Stimulated activated memory B cell treated with anti-CD40 and anti-IgM and Interleukin-4, amounts not matched to agents 10 μg/mL and 1 μg/mL and 100 μg/mL, for 72 hours (primary cell): ENCODE data around the gene SREBF1.

Source experiments
- ATAC-seq: fragments of 150-1000 bp; cut with Tn5 transposase; 2 replicates; pipeline ENCODE4 v1.10.0; 2021
- H3K27ac Mint-ChIP-seq: one replicate; pipeline ENCODE4 v1.8.0; 2022; ENCODE audit warnings: mild to moderate bottlenecking, mixed read lengths
- H3K27me3 Mint-ChIP-seq: one replicate; pipeline ENCODE4 v1.8.0; 2022; ENCODE audit warnings: mixed read lengths
- H3K36me3 Mint-ChIP-seq: one replicate; pipeline ENCODE4 v1.8.0; 2022; ENCODE audit warnings: mixed read lengths
- H3K4me1 Mint-ChIP-seq: one replicate; pipeline ENCODE4 v1.8.0; 2022; ENCODE audit warnings: mixed read lengths
- H3K4me3 Mint-ChIP-seq: one replicate; pipeline ENCODE4 v1.8.0; 2022; ENCODE audit warnings: mild to moderate bottlenecking, moderate library complexity, mixed read lengths
- H3K9me3 Mint-ChIP-seq: one replicate; pipeline ENCODE4 v1.8.0; 2022; ENCODE audit warnings: mixed read lengths

Gene SREBF1

DNA sequence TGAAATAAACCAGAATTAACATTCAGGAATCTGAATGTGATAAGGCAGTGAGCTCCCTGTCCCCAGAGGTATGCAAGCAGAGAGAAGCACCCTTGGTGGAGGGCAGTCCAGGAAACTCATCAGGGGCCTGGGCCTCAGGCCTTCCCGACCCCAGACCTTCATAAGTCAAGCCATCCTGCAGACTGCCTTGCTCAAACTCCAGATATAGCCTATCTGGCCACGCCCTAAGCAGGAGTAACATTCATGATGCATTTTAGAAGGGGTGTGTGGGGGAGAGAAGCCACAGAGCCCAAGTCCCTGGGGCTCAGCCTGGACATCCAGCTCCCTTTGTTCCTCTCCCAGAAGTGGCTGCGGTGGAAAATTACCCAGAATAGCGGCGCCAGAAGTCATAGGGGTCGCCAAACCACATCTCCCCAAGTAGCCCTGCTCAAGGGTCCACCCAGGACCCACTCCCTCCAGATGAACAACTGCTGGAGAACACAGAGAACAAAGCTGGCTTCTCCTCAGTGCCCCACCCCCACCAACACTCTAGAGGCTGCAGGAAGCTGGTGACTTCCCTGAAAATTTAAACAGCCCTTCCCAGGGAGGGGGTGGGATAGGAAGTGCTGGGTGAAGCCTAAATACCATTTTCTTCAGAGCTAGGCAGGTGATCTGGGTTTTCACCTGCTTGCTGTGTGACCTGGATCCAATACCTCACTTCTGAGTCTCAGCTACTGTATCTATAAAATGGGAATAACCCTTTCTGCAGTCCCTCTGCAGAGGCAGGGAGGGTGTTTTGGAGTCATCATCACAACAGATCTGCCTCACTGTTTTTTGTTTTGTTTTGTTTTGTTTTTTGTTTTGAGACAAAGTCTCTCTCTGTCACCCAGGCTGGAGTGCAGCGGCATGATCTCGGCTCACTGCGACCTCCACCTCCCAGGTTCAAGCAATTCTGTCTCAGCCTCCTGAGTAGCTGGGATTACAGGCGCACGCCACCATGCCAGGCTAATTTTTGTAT lies 1.5 kb upstream of the SREBF1 start:
- H3K27ac Mint-ChIP-seq = peak overlapping the region; percentile 85
- H3K9me3 Mint-ChIP-seq = no peaks in the 10 kb centered on the region
- H3K4me3 Mint-ChIP-seq = peak overlapping the region; percentile 17
- H3K27me3 Mint-ChIP-seq = no peaks in the 10 kb centered on the region
- peaks cover 65% of the 10 kb centered on the region for H3K4me1 Mint-ChIP-seq
- peaks cover 7% of the 10 kb centered on the region for H3K36me3 Mint-ChIP-seq
- no peak for ATAC-seq

GRCh38 chr17:17837380-17837821 lies 615 bp upstream of the SREBF1 start:
- Mint-ChIP-seq H3K4me1 (peaks cover 68% of the 10 kb centered on the region), H3K27ac (peak overlapping the region; percentile 99)

GRCh38 chr17:17836250-17836817 lies 452 bp downstream of the SREBF1 start:
- Mint-ChIP-seq H3K4me1 (peaks cover 72% of the 10 kb centered on the region), H3K27me3 (no peaks in the 10 kb centered on the region), H3K4me3 (peak overlapping the region; percentile 85), H3K27ac (peak overlapping the region; percentile 99), H3K36me3 (peaks cover 13% of the 10 kb centered on the region), H3K9me3 (no peaks in the 10 kb centered on the region)
- ATAC-seq = peak; percentile 83

More at GRCh38 chr17:17837380-17837821, 615 bp upstream of the SREBF1 start:
- no peak for ATAC-seq
- no peaks in the 10 kb centered on the region for H3K27me3 Mint-ChIP-seq
- H3K9me3 Mint-ChIP-seq = no peaks in the 10 kb centered on the region
- peaks cover 9% of the 10 kb centered on the region for H3K36me3 Mint-ChIP-seq
- peak overlapping the region; percentile 85 for H3K4me3 Mint-ChIP-seq

DNA sequence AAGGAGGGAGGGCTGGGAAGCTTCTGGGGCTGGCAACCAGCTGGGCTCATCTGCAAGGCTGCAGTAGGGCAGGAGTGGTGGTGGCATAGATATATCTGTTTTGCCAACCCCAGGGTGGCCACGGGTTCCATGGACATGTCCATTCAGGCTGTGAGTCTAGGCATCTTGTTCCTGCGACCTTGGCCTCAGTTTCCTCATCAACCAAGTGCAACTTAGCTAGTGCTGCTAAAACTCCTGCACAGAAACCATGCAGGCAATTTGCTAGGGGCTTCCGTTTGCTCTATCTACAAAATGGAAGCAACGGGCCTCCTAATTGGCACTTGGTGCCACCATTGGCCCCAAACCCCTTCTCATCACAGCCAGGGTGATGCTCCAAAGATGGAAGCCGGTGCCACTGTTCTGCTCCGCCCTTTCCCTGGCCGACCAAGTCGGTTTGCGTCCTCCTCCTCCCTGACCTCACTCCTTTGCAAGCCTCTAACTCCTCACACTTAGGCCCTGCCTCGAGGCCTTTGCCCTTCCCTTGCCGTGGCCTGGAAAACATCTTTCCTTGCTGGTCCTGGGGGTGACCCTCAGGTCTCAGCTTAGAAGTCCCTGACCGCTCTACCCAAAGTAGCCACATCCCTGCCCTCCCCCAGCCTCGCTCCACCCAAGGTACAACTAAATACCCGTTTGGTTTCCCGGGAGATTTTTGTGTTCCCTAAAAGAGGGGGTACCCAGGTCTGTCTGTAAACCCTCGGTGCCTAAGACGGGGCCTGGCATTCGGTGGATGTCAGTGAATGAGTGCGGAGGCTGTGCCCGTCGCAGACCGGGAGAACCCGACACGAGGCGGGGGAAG lies 1.2 kb downstream of the SREBF1 start:
- H3K4me1 Mint-ChIP-seq = peaks cover 70% of the 10 kb centered on the region
- no peaks in the 10 kb centered on the region for H3K27me3 Mint-ChIP-seq
- H3K9me3 Mint-ChIP-seq = no peaks in the 10 kb centered on the region
- H3K36me3 Mint-ChIP-seq = peaks cover 13% of the 10 kb centered on the region
- peak overlapping the region; percentile 85 for H3K4me3 Mint-ChIP-seq
- peak overlapping the region; percentile 99 for H3K27ac Mint-ChIP-seq
- no peak for ATAC-seq

DNA sequence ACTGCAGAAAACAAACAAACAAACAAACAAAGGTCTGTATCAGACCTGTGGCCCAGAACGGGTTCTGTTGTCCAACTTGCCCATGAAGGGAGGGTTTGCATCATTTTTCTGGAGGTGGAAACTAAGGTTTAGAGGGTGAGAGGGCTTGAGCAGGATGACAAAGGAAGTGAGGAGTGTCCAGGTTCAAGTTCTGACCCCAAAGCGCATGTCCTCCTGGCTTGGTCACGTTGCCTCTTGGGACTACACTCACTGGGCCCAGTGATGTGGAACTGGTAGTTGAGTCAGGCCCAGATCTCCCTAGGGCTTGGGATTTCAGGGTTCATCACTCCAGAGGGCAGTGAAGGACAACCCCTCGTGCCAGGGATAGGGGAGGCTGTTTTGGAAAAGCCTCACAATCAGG lies 1.8 kb downstream of the SREBF1 start:
- H3K27me3 Mint-ChIP-seq = no peaks in the 10 kb centered on the region
- no peak for ATAC-seq
- H3K36me3 Mint-ChIP-seq = peaks cover 13% of the 10 kb centered on the region
- H3K9me3 Mint-ChIP-seq = no peaks in the 10 kb centered on the region
- peak overlapping the region; percentile 99 for H3K27ac Mint-ChIP-seq
- peak overlapping the region; percentile 85 for H3K4me3 Mint-ChIP-seq
- peaks cover 70% of the 10 kb centered on the region for H3K4me1 Mint-ChIP-seq

DNA sequence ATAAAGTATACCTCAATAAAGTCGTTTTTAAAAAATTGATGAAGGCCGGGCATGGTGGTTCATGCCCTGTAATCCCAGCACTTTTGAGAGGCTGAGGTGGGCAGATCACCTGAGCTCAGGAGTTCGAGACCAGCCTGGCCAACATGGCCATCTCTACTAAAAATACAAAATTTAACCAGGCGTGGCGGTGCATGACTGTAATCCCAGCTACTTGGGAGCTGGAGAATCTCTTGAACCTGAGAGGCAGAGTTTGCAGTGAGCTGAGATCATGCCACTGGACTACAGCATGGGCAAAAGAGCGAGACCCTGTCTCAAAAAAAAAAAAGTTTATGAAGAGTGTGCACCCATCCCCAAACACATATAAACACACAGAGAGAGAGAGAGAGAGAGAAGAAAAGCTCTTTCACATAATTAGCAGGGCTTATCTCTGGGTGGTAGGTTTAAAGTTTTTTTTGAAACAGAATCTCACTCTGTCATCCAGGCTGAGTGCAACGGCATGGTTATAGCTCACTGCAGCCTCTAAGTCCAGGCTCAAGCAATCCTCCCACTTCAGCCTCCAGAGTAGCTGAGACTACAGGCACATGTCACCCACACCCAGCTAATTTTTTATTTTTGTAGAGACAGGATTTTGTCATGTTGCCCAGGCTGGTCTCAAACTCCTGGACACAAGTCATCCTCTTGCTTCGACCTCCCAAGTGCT lies 3.0 kb downstream of the SREBF1 start:
- Mint-ChIP-seq H3K27me3 (no peaks in the 10 kb centered on the region), H3K4me1 (peaks cover 60% of the 10 kb centered on the region), H3K4me3 (peak overlapping the region; percentile 85), H3K36me3 (peaks cover 13% of the 10 kb centered on the region), H3K27ac (peak overlapping the region; percentile 99), H3K9me3 (no peaks in the 10 kb centered on the region)
- peak; percentile 0 for ATAC-seq

GRCh38 chr17:17832032-17832363 lies 4.8 kb downstream of the SREBF1 start:
- Mint-ChIP-seq H3K9me3 (no peaks in the 10 kb centered on the region), H3K27me3 (no peaks in the 10 kb centered on the region), H3K4me3 (no peak overlapping the region), H3K4me1 (peaks cover 53% of the 10 kb centered on the region), H3K27ac (no peak overlapping the region), H3K36me3 (peaks cover 20% of the 10 kb centered on the region)
- no peak for ATAC-seq

DNA sequence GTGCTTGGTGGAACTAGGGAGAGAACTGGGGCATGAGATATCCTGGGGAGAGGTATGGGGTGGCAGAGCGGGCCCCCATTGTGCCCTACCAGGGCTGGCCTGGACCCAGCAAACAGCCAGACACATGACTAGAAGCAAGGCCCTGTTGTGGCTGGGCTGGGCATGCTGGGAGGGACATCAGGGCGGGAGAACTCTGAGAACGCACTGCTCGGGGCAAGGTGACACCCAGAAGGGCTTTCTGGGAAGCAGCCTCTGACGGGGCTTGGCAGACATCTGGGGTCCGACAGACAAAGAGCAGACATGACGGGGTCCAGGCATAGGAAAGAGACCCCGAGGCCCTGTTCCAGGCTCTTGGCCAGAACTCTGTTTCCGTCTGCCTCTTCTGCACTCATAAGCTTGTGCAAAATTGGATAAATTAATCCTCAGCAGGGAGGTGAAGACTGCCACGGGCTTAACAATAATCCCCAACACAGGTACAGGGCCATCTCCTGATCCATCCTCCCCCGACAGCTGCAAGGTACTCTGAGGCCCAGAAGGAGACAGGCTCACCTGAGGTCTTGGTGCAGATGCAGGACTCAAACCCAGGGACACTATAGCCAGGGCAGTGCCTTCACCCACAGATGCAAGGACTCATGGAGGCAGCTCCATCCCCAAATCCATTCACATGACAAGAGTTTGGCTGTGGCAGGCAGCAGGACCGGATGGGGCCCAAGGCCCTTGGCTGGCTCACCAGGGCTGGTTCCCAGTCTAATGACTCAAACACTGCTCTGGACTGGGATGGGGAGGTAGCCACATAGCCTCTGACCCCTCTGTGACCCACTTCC lies 5.4 kb downstream of the SREBF1 start:
- Mint-ChIP-seq H3K9me3 (no peaks in the 10 kb centered on the region), H3K4me3 (no peak overlapping the region), H3K4me1 (peaks cover 56% of the 10 kb centered on the region), H3K27me3 (no peaks in the 10 kb centered on the region), H3K27ac (no peak overlapping the region), H3K36me3 (peaks cover 25% of the 10 kb centered on the region)
- ATAC-seq = no peak

DNA sequence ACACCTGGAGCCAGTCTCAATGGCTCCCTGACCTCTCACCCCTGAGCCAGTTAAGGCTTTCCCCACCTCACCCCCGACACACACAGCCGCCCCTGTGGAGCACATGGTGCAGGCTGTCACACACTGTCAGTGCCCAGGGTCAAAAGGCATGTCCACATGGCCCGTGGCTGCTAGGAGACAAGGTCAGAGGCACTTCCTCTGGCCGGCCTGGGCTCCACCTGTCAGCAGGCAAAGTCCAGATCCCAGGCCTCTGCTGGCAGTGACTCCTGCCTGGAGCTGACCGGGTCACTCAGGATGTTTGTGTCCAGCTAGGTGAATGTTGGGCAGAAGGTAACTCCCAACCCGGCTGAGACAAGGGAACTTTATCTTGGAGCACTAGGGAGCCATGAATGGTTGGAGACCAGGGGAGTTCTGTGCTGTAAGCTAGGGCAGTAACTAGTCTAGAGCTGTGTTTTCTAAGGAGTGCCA lies 6.0 kb downstream of the SREBF1 start:
- no peaks in the 10 kb centered on the region for H3K9me3 Mint-ChIP-seq
- no peaks in the 10 kb centered on the region for H3K27me3 Mint-ChIP-seq
- H3K36me3 Mint-ChIP-seq = peaks cover 29% of the 10 kb centered on the region
- ATAC-seq = no peak
- no peak overlapping the region for H3K27ac Mint-ChIP-seq
- peaks cover 58% of the 10 kb centered on the region for H3K4me1 Mint-ChIP-seq
- no peak overlapping the region for H3K4me3 Mint-ChIP-seq

DNA sequence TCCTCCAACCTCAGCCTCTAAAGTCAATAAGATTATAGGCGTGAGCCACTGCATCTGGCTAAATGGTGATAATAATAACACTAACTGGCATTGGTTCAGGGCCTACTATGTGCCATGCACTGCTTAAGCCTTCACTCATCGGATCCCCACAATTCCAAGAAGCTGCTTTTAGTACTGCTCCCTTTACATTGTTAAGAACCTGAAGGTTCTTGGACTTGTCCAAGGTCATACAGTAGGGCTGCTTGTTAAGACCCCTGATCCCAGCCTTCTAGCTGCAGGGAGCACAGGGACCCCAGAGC lies 6.6 kb downstream of the SREBF1 start:
- H3K4me3 Mint-ChIP-seq = no peak overlapping the region
- H3K4me1 Mint-ChIP-seq = peaks cover 55% of the 10 kb centered on the region
- H3K36me3 Mint-ChIP-seq = peaks cover 30% of the 10 kb centered on the region
- no peak overlapping the region for H3K27ac Mint-ChIP-seq
- H3K9me3 Mint-ChIP-seq = no peaks in the 10 kb centered on the region
- no peak for ATAC-seq
- H3K27me3 Mint-ChIP-seq = no peaks in the 10 kb centered on the region

- Mint-ChIP-seq H3K27me3 (no peaks in the 10 kb centered on the region), H3K27ac (no peak overlapping the region), H3K4me3 (no peak overlapping the region), H3K4me1 (peaks cover 55% of the 10 kb centered on the region), H3K36me3 (peaks cover 23% of the 10 kb centered on the region), H3K9me3 (no peaks in the 10 kb centered on the region)
- no peak for ATAC-seq
Measured at GRCh38 chr17:17827826-17828621, 8.8 kb downstream of the SREBF1 start.

GRCh38 chr17:17826942-17827785 lies 9.6 kb downstream of the SREBF1 start:
- H3K9me3 Mint-ChIP-seq = no peaks in the 10 kb centered on the region
- H3K4me1 Mint-ChIP-seq = peaks cover 57% of the 10 kb centered on the region
- peaks cover 19% of the 10 kb centered on the region for H3K36me3 Mint-ChIP-seq
- no peak overlapping the region for H3K4me3 Mint-ChIP-seq
- H3K27me3 Mint-ChIP-seq = no peaks in the 10 kb centered on the region
- ATAC-seq = no peak
- H3K27ac Mint-ChIP-seq = peak overlapping the region; percentile 6

- H3K4me3 Mint-ChIP-seq = no peak overlapping the region
- H3K27me3 Mint-ChIP-seq = no peaks in the 10 kb centered on the region
- peaks cover 64% of the 10 kb centered on the region for H3K4me1 Mint-ChIP-seq
- peak overlapping the region; percentile 6 for H3K27ac Mint-ChIP-seq
- no peaks in the 10 kb centered on the region for H3K9me3 Mint-ChIP-seq
- peaks cover 17% of the 10 kb centered on the region for H3K36me3 Mint-ChIP-seq
- ATAC-seq = no peak
Measured at GRCh38 chr17:17826342-17826713, 10.5 kb downstream of the SREBF1 start.
